Epidermal melanocyte (primary cell): Measurements from ENCODE around the gene ATXN2L.
"Not testable (repeated sequence)": the region's sequence is repeated elsewhere in the genome, so short reads cannot be mapped to it uniquely, and the experiment has no call there.

Experiments
- DNase-seq: peaks from one replicate; pipeline ENCODE4 v3.0.0; 2011; ENCODE audit warnings: low spot score; ENCODE audit not compliant: insufficient read length

Gene ATXN2L, protein sequence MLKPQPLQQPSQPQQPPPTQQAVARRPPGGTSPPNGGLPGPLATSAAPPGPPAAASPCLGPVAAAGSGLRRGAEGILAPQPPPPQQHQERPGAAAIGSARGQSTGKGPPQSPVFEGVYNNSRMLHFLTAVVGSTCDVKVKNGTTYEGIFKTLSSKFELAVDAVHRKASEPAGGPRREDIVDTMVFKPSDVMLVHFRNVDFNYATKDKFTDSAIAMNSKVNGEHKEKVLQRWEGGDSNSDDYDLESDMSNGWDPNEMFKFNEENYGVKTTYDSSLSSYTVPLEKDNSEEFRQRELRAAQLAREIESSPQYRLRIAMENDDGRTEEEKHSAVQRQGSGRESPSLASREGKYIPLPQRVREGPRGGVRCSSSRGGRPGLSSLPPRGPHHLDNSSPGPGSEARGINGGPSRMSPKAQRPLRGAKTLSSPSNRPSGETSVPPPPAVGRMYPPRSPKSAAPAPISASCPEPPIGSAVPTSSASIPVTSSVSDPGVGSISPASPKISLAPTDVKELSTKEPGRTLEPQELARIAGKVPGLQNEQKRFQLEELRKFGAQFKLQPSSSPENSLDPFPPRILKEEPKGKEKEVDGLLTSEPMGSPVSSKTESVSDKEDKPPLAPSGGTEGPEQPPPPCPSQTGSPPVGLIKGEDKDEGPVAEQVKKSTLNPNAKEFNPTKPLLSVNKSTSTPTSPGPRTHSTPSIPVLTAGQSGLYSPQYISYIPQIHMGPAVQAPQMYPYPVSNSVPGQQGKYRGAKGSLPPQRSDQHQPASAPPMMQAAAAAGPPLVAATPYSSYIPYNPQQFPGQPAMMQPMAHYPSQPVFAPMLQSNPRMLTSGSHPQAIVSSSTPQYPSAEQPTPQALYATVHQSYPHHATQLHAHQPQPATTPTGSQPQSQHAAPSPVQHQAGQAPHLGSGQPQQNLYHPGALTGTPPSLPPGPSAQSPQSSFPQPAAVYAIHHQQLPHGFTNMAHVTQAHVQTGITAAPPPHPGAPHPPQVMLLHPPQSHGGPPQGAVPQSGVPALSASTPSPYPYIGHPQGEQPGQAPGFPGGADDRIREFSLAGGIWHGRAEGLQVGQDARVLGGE

DNA sequence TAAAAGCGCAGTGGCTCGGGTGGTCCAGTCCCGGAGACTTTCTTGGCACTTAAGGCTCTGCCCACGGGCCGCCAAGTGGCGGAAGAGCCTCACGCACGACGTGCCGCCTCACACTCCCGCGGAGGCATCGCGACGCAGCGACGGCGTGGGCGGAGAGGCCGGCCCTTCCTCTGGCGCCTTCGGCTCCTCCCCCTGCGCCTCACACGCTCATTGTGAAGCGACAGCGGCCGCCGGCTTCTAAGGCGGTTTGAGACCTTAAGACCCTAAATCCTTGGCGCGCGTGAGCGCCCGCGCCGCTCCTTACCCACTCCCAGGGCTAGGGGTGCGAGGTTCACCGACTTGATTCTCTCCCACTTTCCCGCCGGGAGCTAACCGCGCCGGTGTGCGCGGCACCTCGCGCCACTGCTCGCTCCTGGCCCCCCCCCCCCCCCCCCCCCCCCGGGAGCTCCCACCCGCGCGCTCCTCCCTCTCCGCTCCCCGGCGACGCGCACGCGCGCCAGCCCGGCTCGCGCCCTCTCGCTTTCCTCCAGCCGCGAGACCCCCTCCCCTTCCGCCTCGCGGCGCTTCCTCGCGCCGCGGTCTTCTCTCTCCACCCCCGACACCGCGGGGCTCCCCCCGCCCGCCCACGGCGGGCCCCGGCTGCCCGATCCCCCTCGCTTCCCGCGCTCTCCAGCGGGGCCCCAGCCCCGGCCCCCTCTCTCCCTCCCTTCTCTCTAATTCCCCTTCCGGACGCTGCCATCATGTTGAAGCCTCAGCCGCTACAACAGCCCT, at the start of gene ATXN2L:
ATXN2L (plus strand) TSS at position 480 of the 771 bp plus-strand sequence; CDS start at position 741, 261 bp downstream.
- peak; percentile 76 for DNase-seq

DNA sequence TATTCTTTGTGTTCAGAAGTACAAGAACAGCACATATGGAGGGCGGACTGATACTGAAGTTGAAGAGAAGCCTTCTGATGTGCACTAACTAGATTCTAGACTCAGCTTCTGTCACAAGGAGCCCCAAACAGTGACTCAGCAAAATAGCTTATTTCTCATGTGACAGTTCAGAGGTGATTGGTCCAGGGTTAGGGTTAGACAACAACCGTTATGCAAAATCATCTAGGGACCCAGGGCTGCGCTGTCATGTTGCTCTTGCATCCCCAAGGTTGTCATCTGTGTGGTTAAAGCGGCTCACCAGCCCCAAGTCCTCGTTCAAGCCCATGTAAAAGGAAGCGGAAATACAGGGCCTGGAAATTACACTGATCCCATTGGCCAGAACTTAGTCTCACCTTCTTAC, 41.1 kb upstream of the ATXN2L start:
- not testable (repeated sequence) for DNase-seq

GRCh38 chr16:28782357-28782756, 40.4 kb upstream of the ATXN2L start:
- not testable (repeated sequence) for DNase-seq

- not testable (repeated sequence) for DNase-seq
These were observed 20.4 kb upstream of the ATXN2L start for GRCh38 chr16:28802235-28803019.

GRCh38 chr16:28807445-28808120, 15.2 kb upstream of the ATXN2L start:
- DNase-seq: not testable (repeated sequence)

DNA sequence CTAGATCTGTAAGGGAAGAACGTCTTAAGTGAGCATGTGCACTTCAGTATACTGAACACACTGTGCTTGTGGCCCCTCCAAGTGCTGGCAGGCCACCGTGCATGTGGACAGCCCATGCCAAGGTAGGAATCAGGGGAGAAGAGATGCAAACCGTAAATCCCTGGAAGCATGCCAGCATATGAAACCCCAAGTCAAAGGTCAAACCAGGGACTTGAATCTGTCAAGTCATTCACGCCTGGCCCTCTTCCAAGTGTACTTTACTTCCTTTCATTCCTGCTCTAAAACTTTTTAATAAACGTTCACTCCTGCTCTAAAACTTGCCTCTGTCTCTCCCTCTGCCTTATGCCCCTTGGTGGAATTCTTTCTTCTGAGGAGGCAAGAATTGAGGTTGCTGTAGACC, 2.8 kb upstream of the ATXN2L start:
- no peak for DNase-seq

GRCh38 chr16:28820546-28820945, 2.3 kb upstream of the ATXN2L start:
- DNase-seq: not testable (repeated sequence)

DNA sequence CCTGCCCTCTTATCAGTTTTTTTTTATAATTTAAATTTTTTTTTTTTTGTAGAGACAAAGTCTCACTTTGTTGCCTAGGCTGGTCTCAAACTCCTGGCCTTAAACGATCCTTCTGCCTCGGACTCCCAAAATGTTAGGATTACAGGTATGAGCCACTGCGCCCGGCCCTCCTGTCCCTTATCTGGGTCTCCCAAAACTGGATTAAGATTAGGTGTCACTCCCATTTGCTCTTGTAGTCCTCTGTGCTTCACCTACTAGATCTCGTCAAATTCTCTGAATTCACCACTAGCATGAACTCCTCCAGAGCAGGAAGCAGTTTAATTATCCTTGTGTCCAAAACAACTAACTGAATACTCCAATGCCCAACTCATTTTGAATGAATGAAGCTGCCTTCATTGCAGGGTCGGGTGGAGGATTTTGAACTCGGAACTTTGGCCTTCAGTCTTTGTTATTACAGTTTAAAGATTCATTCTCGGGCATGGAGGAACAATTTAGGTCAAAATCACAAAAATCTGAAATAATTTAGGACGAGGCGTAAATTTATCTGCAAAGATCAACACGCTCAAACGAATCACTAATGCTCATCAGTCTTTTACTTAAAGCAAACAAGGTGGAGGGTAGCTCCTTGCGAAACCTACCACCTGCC, 802 bp upstream of the ATXN2L start:
- DNase-seq: no peak

- no peak for DNase-seq
These were observed 583 bp downstream of the ATXN2L start for GRCh38 chr16:28823291-28823872.

- peak; percentile 93 for DNase-seq
These were observed 1.3 kb downstream of the ATXN2L start for GRCh38 chr16:28823873-28824716.

DNA sequence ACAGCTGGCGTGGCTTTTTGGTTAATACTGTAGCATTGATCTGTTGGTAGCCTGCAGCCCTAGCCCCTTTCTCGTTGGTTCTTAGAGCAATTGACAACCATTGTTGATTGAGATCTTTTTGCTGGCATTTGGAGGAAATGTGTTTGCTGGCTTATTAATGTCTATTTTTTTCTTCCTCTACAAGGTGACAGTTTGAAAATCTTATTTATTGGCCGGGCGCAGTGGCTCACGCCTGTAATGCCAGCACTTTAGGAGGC, 1.8 kb downstream of the ATXN2L start:
- no peak for DNase-seq

GRCh38 chr16:28826141-28826540, 3.3 kb downstream of the ATXN2L start:
- DNase-seq: no peak

GRCh38 chr16:28829747-28830146, 6.9 kb downstream of the ATXN2L start:
- no peak for DNase-seq

DNA sequence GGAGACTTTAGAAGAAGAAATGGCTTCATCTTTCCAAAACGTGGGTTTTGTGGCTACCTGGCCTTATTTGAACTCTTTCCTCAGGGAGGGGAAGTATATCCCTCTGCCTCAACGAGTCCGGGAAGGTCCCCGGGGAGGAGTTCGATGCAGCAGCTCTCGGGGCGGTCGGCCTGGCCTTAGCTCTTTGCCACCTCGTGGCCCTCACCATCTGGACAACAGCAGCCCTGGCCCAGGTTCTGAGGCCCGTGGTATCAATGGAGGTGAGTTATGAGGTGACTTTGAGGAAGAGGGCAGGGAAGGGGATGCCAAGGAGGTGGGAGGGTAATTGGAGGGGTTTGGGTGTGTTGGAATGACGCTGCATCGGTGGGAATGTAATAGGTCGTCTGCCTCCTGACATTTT, 7.7 kb downstream of the ATXN2L start:
- DNase-seq: no peak

- no peak for DNase-seq
These were observed 11.6 kb downstream of the ATXN2L start for GRCh38 chr16:28834349-28834748.

DNA sequence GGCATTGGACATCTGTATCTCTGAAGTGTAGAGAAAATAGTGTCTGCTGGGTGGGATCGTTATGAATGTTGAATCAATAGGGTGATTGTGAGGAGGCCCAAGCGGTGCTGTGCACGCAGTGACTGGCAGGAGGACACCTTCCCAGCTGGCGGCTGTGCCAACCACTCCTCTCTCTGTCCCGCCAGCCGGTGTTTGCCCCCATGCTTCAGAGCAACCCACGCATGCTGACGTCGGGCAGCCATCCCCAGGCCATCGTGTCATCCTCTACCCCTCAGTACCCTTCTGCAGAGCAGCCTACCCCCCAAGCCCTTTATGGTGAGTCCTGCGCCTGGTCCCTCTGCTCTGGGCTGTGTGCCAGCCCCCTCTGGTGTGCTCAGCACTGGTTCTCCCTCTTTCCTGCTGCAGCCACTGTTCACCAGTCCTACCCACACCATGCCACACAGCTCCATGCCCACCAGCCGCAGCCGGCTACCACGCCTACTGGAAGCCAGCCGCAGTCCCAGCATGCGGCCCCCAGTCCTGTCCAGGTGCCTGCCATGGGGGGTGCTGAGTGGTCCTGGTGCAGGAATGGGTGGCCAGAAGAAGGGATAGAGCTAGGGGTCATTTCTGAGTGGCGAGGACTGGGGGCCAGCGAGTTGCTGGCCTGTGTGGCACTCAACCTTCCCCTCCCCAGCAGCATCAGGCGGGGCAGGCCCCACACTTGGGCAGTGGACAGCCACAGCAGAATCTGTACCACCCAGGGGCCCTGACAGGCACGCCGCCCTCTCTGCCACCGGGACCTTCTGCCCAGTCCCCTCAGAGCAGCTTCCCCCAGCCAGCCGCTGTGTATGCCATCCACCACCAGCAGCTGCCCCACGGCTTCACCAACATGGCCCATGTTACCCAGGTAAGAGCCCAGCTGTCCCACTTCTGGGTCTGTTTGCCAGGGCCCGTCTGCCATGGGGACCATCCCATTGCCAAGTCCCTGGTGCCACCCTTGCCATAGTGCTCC, 12.4 kb downstream of the ATXN2L start:
- DNase-seq: no peak
